GM23338 (cell line): ENCODE measurements around the gene SCPEP1. TPM values are rescaled to one million over a fixed set of nuclear protein-coding genes. Genes with fewer than 3 reads are reported as not detected.

Experiments
- ATAC-seq: fragments of 200-7000 bp; cut with Tn5 transposase; 3 replicates; pipeline ENCODE4 v1.9.1; 2020
- DNase-seq: peaks from one replicate; pipeline ENCODE4 v3.0.0-alpha.2; 2015; ENCODE audit warnings: low spot score
- H2AFZ ChIP-seq: fragments of 200-600 bp; sonication (generic); 2 replicates; pipeline ENCODE4 v1.8.0; 2016; ENCODE audit warnings: antibody characterized with exemption, mild to moderate bottlenecking, moderate library complexity
- H3F3A ChIP-seq: fragments of 200-600 bp; sonication (generic); replicated peaks from 2 replicates; pipeline ENCODE4 v1.8.0; 2017; ENCODE audit warnings: antibody characterized with exemption, mixed run types, low read depth
- H3K27ac ChIP-seq: fragments of 200-600 bp; sonication (generic); 2 replicates; pipeline ENCODE4 v1.6.1; 2016; ENCODE audit warnings: low read depth
- H3K27me3 ChIP-seq: fragments of 200-600 bp; sonication (generic); 2 replicates; pipeline ENCODE4 v1.8.0; 2016; ENCODE audit warnings: mild to moderate bottlenecking, mixed run types, moderate library complexity; ENCODE audit not compliant: insufficient read depth
- H3K36me3 ChIP-seq: fragments of 200-600 bp; sonication (generic); 2 replicates; pipeline ENCODE4 v1.8.0; 2016; ENCODE audit warnings: mild to moderate bottlenecking; ENCODE audit not compliant: insufficient read depth
- H3K4me1 ChIP-seq: fragments of 200-600 bp; sonication (generic); 2 replicates; pipeline ENCODE4 v1.8.0; 2016; ENCODE audit warnings: mild to moderate bottlenecking, moderate library complexity; ENCODE audit not compliant: insufficient read depth
- H3K4me2 ChIP-seq: fragments of 200-600 bp; sonication (generic); 2 replicates; pipeline ENCODE4 v1.7.1; 2017; ENCODE audit warnings: mixed run types
- H3K4me3 ChIP-seq: fragments of 200-600 bp; sonication (generic); 2 replicates; pipeline ENCODE4 v1.6.1; 2016; ENCODE audit warnings: mixed run types
- H3K79me2 ChIP-seq: fragments of 200-600 bp; sonication (generic); replicated peaks from 2 replicates; pipeline ENCODE4 v1.8.0; 2017; ENCODE audit warnings: mild to moderate bottlenecking; ENCODE audit not compliant: insufficient read depth
- H3K9me2 ChIP-seq: fragments of 200-600 bp; sonication (generic); 2 replicates; pipeline ENCODE4 v1.8.0; 2017; ENCODE audit not compliant: insufficient read depth
- H4K20me1 ChIP-seq: fragments of 200-600 bp; sonication (generic); replicated peaks from 2 replicates; pipeline ENCODE4 v1.8.0; 2017; ENCODE audit warnings: mild to moderate bottlenecking; ENCODE audit not compliant: insufficient read depth
- H3K27ac Mint-ChIP-seq: 2 replicates; pipeline ENCODE4 v1.8.0; 2020; ENCODE audit warnings: inconsistent platforms, mild to moderate bottlenecking, moderate library complexity, mixed read lengths
- H3K27me3 Mint-ChIP-seq: 3 replicates; pipeline ENCODE4 v1.8.0; 2022; ENCODE audit warnings: low read depth, mild to moderate bottlenecking, moderate library complexity, mixed read lengths, inconsistent platforms; ENCODE audit not compliant: insufficient read depth, poor library complexity
- H3K36me3 Mint-ChIP-seq: 3 replicates; pipeline ENCODE4 v1.8.0; 2021; ENCODE audit warnings: low read depth, mild to moderate bottlenecking, inconsistent platforms, moderate library complexity, mixed read lengths
- H3K4me1 Mint-ChIP-seq: 3 replicates; pipeline ENCODE4 v1.8.0; 2020; ENCODE audit warnings: mild to moderate bottlenecking, inconsistent platforms, mixed read lengths
- H3K4me3 Mint-ChIP-seq: 3 replicates; pipeline ENCODE4 v1.8.0; 2021; ENCODE audit warnings: moderate library complexity, mild to moderate bottlenecking, inconsistent platforms, mixed read lengths
- H3K9me3 Mint-ChIP-seq: 3 replicates; pipeline ENCODE4 v1.8.0; 2020; ENCODE audit warnings: moderate library complexity, mild to moderate bottlenecking, inconsistent platforms, mixed read lengths
- CREB1 ChIP-seq: fragments of 250-450 bp; sonication (Bioruptor Pico); IDR thresholded peaks from 2 replicates; pipeline ENCODE4 v1.5.0; 2020; ENCODE audit warnings: low read depth, mild to moderate bottlenecking, moderate library complexity
- ETS1 ChIP-seq: IDR thresholded peaks from 2 replicates; pipeline ENCODE4 v1.6.1; 2016; ENCODE audit warnings: antibody characterized with exemption
- EZH2 ChIP-seq: fragments of 200-600 bp; sonication (generic); IDR thresholded peaks from one replicate; pipeline ENCODE4 v1.8.0; 2017; ENCODE audit warnings: antibody characterized with exemption, mild to moderate bottlenecking, low read depth; ENCODE audit not compliant: unreplicated experiment
- EZH2phosphoT487 ChIP-seq: fragments of 200-600 bp; sonication (generic); IDR thresholded peaks from one replicate; pipeline ENCODE4 v1.8.1; 2018; ENCODE audit warnings: antibody characterized with exemption; ENCODE audit not compliant: unreplicated experiment
- JUNB ChIP-seq: IDR thresholded peaks from one replicate; pipeline ENCODE4 v1.6.1; 2016; ENCODE audit warnings: antibody characterized with exemption; ENCODE audit not compliant: unreplicated experiment
- NANOG ChIP-seq: IDR thresholded peaks from 2 replicates; pipeline ENCODE4 v1.6.1; 2016; ENCODE audit warnings: antibody characterized with exemption, borderline replicate concordance
- POLR2AphosphoS5 ChIP-seq: IDR thresholded peaks from 2 replicates; pipeline ENCODE4 v1.6.1; 2016; ENCODE audit warnings: antibody characterized with exemption, low read depth
- REST ChIP-seq: IDR thresholded peaks from one replicate; pipeline ENCODE4 v1.6.1; 2018; ENCODE audit warnings: antibody characterized with exemption; ENCODE audit not compliant: unreplicated experiment
- STAT1 ChIP-seq: IDR thresholded peaks from one replicate; pipeline ENCODE4 v1.6.1; 2016; ENCODE audit warnings: antibody characterized with exemption; ENCODE audit not compliant: unreplicated experiment
- ZNF114 ChIP-seq: fragments of 250-450 bp; sonication (Bioruptor Pico); IDR thresholded peaks from 2 replicates; pipeline ENCODE4 v1.5.0; 2020; ENCODE audit warnings: mild to moderate bottlenecking, moderate library complexity
- ZNF331 ChIP-seq: fragments of 250-450 bp; sonication (Bioruptor Pico); IDR thresholded peaks from 2 replicates; pipeline ENCODE4 v1.5.0; 2020; ENCODE audit warnings: low read depth, mild to moderate bottlenecking, moderate library complexity
- polyA plus RNA-seq: library from polyadenylated mRNA; unstranded; fragments of >200 nt; fragmentation: Nextera tagmentation; extraction: Ambion mirVana; gene quantifications from 2 replicates; pipeline ENCODE4 v1.2.1, GENCODE V29; 2016
- total RNA-seq: library from RNA; depleted of rRNA; stranded (reverse); fragments of >200 nt; shearing (Covaris generic); gene quantifications from 2 replicates; pipeline ENCODE4 v1.2.3, GENCODE V29; 2014
- TF ChIP-seq, protein P1 (sequence below), 2 experiments: fragments of 200-600 bp in 1 of 2; sonication (generic) in 1 of 2; conservative IDR thresholded peaks; 2 replicates each; pipeline versions ENCODE4 v1.5.1 to v1.6.1; 2016 to 2017; ENCODE audit warnings: antibody characterized with exemption in 2 of 2, low read depth in 2 of 2, mild to moderate bottlenecking in 2 of 2, moderate library complexity in 1 of 2
- TF ChIP-seq, protein P2 (sequence below): fragments of 250-450 bp; sonication (Bioruptor Pico); IDR thresholded peaks from 2 replicates; pipeline ENCODE4 v1.5.0; 2020; ENCODE audit warnings: mild to moderate bottlenecking, moderate library complexity

Gene SCPEP1
- total and polyA plus RNA-seq, 2 experiments from 2014 or later, result 46.6 to 52.1 TPM

GRCh38 chr17:56935461-56935860 is 42.5 kb upstream of the SCPEP1 start:
- H4K20me1 ChIP-seq, result no peaks in the 10 kb centered on the region
- H3K4me1 ChIP-seq, result no peaks in the 10 kb centered on the region
- H3K27me3 ChIP-seq, result no peaks in the 10 kb centered on the region
- no peak overlapping the region for H3K27ac Mint-ChIP-seq
- ATAC-seq (no peak), DNase-seq (no peak)
- peaks cover 36% of the 10 kb centered on the region for H3K9me3 Mint-ChIP-seq
- H3K36me3 Mint-ChIP-seq, result peaks cover 86% of the 10 kb centered on the region
- no peak overlapping the region for H2AFZ ChIP-seq
- H3K4me2 ChIP-seq, result no peak overlapping the region
- H3K27ac ChIP-seq, result no peak overlapping the region
- 0 out of 3 replicates have a peak, but pooled peaks cover 2% of the 10 kb centered on the region for H3K4me1 Mint-ChIP-seq
- peaks cover 5% of the 10 kb centered on the region for H3K27me3 Mint-ChIP-seq
- H3K36me3 ChIP-seq, result peaks cover 11% of the 10 kb centered on the region
- 0 out of 2 replicates have a peak, but pooled peaks cover 2% of the 10 kb centered on the region for H3F3A ChIP-seq
- TF ChIP-seq, protein P1, sequence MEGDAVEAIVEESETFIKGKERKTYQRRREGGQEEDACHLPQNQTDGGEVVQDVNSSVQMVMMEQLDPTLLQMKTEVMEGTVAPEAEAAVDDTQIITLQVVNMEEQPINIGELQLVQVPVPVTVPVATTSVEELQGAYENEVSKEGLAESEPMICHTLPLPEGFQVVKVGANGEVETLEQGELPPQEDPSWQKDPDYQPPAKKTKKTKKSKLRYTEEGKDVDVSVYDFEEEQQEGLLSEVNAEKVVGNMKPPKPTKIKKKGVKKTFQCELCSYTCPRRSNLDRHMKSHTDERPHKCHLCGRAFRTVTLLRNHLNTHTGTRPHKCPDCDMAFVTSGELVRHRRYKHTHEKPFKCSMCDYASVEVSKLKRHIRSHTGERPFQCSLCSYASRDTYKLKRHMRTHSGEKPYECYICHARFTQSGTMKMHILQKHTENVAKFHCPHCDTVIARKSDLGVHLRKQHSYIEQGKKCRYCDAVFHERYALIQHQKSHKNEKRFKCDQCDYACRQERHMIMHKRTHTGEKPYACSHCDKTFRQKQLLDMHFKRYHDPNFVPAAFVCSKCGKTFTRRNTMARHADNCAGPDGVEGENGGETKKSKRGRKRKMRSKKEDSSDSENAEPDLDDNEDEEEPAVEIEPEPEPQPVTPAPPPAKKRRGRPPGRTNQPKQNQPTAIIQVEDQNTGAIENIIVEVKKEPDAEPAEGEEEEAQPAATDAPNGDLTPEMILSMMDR (conservative IDR thresholded peaks at IDR 0.05; ENCODE audit: low read depth in 2 of 2), result no peak
- no peak for TF ChIP-seq EZH2phosphoT487
- no peak for TF ChIP-seq STAT1
- no peak for TF ChIP-seq NANOG
- no peak for TF ChIP-seq ZNF331 (CRISPR knock-in tag)
- TF ChIP-seq, protein P2, sequence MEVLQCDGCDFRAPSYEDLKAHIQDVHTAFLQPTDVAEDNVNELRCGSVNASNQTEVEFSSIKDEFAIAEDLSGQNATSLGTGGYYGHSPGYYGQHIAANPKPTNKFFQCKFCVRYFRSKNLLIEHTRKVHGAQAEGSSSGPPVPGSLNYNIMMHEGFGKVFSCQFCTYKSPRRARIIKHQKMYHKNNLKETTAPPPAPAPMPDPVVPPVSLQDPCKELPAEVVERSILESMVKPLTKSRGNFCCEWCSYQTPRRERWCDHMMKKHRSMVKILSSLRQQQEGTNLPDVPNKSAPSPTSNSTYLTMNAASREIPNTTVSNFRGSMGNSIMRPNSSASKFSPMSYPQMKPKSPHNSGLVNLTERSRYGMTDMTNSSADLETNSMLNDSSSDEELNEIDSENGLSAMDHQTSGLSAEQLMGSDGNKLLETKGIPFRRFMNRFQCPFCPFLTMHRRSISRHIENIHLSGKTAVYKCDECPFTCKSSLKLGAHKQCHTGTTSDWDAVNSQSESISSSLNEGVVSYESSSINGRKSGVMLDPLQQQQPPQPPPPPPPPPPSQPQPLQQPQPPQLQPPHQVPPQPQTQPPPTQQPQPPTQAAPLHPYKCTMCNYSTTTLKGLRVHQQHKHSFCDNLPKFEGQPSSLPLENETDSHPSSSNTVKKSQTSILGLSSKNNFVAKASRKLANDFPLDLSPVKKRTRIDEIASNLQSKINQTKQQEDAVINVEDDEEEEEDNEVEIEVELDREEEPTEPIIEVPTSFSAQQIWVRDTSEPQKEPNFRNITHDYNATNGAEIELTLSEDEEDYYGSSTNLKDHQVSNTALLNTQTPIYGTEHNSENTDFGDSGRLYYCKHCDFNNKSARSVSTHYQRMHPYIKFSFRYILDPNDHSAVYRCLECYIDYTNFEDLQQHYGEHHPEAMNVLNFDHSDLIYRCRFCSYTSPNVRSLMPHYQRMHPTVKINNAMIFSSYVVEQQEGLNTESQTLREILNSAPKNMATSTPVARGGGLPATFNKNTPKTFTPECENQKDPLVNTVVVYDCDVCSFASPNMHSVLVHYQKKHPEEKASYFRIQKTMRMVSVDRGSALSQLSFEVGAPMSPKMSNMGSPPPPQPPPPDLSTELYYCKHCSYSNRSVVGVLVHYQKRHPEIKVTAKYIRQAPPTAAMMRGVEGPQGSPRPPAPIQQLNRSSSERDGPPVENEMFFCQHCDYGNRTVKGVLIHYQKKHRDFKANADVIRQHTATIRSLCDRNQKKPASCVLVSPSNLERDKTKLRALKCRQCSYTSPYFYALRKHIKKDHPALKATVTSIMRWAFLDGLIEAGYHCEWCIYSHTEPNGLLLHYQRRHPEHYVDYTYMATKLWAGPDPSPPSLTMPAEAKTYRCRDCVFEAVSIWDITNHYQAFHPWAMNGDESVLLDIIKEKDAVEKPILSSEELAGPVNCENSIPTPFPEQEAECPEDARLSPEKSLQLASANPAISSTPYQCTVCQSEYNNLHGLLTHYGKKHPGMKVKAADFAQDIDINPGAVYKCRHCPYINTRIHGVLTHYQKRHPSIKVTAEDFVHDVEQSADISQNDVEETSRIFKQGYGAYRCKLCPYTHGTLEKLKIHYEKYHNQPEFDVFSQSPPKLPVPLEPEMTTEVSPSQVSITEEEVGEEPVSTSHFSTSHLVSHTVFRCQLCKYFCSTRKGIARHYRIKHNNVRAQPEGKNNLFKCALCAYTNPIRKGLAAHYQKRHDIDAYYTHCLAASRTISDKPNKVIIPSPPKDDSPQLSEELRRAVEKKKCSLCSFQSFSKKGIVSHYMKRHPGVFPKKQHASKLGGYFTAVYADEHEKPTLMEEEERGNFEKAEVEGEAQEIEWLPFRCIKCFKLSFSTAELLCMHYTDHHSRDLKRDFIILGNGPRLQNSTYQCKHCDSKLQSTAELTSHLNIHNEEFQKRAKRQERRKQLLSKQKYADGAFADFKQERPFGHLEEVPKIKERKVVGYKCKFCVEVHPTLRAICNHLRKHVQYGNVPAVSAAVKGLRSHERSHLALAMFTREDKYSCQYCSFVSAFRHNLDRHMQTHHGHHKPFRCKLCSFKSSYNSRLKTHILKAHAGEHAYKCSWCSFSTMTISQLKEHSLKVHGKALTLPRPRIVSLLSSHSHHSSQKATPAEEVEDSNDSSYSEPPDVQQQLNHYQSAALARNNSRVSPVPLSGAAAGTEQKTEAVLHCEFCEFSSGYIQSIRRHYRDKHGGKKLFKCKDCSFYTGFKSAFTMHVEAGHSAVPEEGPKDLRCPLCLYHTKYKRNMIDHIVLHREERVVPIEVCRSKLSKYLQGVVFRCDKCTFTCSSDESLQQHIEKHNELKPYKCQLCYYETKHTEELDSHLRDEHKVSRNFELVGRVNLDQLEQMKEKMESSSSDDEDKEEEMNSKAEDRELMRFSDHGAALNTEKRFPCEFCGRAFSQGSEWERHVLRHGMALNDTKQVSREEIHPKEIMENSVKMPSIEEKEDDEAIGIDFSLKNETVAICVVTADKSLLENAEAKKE (CRISPR knock-in tag), result no peak
- TF ChIP-seq JUNB, result no peak
- TF ChIP-seq POLR2AphosphoS5, result no peak
- TF ChIP-seq ZNF114 (CRISPR knock-in tag), result no peak
- no peak for TF ChIP-seq ETS1
- no peak for TF ChIP-seq REST
- TF ChIP-seq EZH2, result no peak
- no peak for TF ChIP-seq CREB1 (CRISPR knock-in tag)
- no peaks in the 10 kb centered on the region for H3K9me2 ChIP-seq
- H3K4me3 ChIP-seq, result no peak overlapping the region
- H3K79me2 ChIP-seq, result no peaks in the 10 kb centered on the region
- H3K4me3 Mint-ChIP-seq, result no peak overlapping the region
